ENCODE data around the gene SDF4. TPM values are rescaled to one million over a fixed set of nuclear protein-coding genes. Genes with fewer than 3 reads are reported as not detected.

SDF4 gene
- total and polyA plus RNA-seq, 2 experiments from 2014 or later, result 45.0 to 62.6 TPM

GRCh38 chr1:1262071-1262470, 30.3 kb upstream of the SDF4 start:
- H3K36me3 Mint-ChIP-seq (ENCODE audit: low read depth), result peaks cover 63% of the 10 kb centered on the region
- no peak overlapping the region for H3K4me3 ChIP-seq
- peaks cover 39% of the 10 kb centered on the region for H3K79me2 ChIP-seq (replicated peaks; ENCODE audit: insufficient read depth)

More at GRCh38 chr1:1262071-1262470, 30.3 kb upstream of the SDF4 start:
- no peaks in the 10 kb centered on the region for H3K9me3 Mint-ChIP-seq
- Histone ChIP-seq H2AFZ (no peak overlapping the region), H3K4me1 (ENCODE audit: insufficient read depth) (peaks cover 9% of the 10 kb centered on the region), H4K20me1 (replicated peaks; ENCODE audit: insufficient read depth) (peaks cover 24% of the 10 kb centered on the region), H3K27me3 (ENCODE audit: insufficient read depth) (no peaks in the 10 kb centered on the region), H3F3A (replicated peaks; ENCODE audit: low read depth) (0 out of 2 replicates have a peak, but pooled peaks cover 13% of the 10 kb centered on the region), H3K36me3 (ENCODE audit: insufficient read depth) (peaks cover 14% of the 10 kb centered on the region; the same call in 1 of the 2 replicates), H3K4me2 (no peak overlapping the region), H3K27ac (ENCODE audit: low read depth) (no peak overlapping the region), H3K9me2 (ENCODE audit: insufficient read depth) (no peaks in the 10 kb centered on the region)
- peaks cover 17% of the 10 kb centered on the region for H3K4me1 Mint-ChIP-seq
- TF ChIP-seq CTCF (conservative IDR thresholded peaks at IDR 0.05; ENCODE audit: low read depth in 2 of 2) (no peak), POLR2AphosphoS5 (IDR thresholded peaks at IDR 0.05; ENCODE audit: low read depth) (no peak), EZH2 (IDR thresholded peaks at IDR 0.05; ENCODE audit: low read depth, unreplicated experiment) (no peak), ZNF462 (CRISPR knock-in tag; IDR thresholded peaks at IDR 0.05) (no peak), EZH2phosphoT487 (IDR thresholded peaks at IDR 0.05; ENCODE audit: unreplicated experiment) (no peak), JUNB (IDR thresholded peaks at IDR 0.05; ENCODE audit: unreplicated experiment) (no peak), REST (IDR thresholded peaks at IDR 0.05; ENCODE audit: unreplicated experiment) (no peak), STAT1 (IDR thresholded peaks at IDR 0.05; ENCODE audit: unreplicated experiment) (no peak), NANOG (IDR thresholded peaks at IDR 0.05; ENCODE audit: borderline replicate concordance) (no peak), ETS1 (IDR thresholded peaks at IDR 0.05) (no peak)
- H3K4me3 Mint-ChIP-seq, result no peak overlapping the region
- ATAC-seq (no peak), DNase-seq (ENCODE audit: low spot score) (no peak)
- H3K27me3 Mint-ChIP-seq (ENCODE audit: insufficient read depth, low read depth, poor library complexity), result peaks cover 21% of the 10 kb centered on the region
- H3K27ac Mint-ChIP-seq, result no peak overlapping the region
